Astrocyte (in vitro differentiated cells and primary cell): ENCODE data around the gene MXD3. TPM values are rescaled to one million over a fixed set of nuclear protein-coding genes. Genes with fewer than 3 reads are reported as not detected.

Source experiments
- DNase-seq: peaks from one replicate; pipeline ENCODE4 v3.0.0-alpha.2; 2010; ENCODE audit warnings: low read depth
- FAIRE-seq: peaks from 2 replicates; lab custom pipeline; 2011; peaks lifted over from hg19 to GRCh38; lab: Jason Lieb, UNC
- H2AFZ ChIP-seq: 2 replicates; pipeline ENCODE4 v1.6.0; 2012; ENCODE audit warnings: low read depth, low read length, inconsistent platforms
- H3K27ac ChIP-seq: 2 replicates; pipeline ENCODE4 v1.5.1; 2011; ENCODE audit warnings: low read depth, low read length, inconsistent platforms
- H3K27me3 ChIP-seq: 2 replicates; pipeline ENCODE4 v1.6.0; 2011; ENCODE audit warnings: low read length, inconsistent platforms; ENCODE audit not compliant: insufficient read depth
- H3K36me3 ChIP-seq: 2 replicates; pipeline ENCODE4 v1.5.1; 2011; ENCODE audit warnings: low read length, inconsistent platforms; ENCODE audit not compliant: insufficient read depth
- H3K4me1 ChIP-seq: 2 replicates; pipeline ENCODE4 v1.5.1; 2011; ENCODE audit warnings: low read length, inconsistent platforms; ENCODE audit not compliant: insufficient read depth
- H3K4me2 ChIP-seq: 2 replicates; pipeline ENCODE4 v1.6.0; 2012; ENCODE audit warnings: low read length, inconsistent platforms
- H3K4me3 ChIP-seq: 2 replicates; pipeline ENCODE4 v1.5.1; 2011; ENCODE audit warnings: low read depth, mild to moderate bottlenecking, low read length, inconsistent platforms; ENCODE audit not compliant: insufficient read depth
- H3K79me2 ChIP-seq: 2 replicates; pipeline ENCODE4 v1.6.0; 2012; ENCODE audit warnings: mild to moderate bottlenecking, low read length, inconsistent platforms; ENCODE audit not compliant: insufficient read depth
- H3K9ac ChIP-seq: 2 replicates; pipeline ENCODE4 v1.6.0; 2012; ENCODE audit warnings: mild to moderate bottlenecking, low read length, inconsistent platforms
- H3K9me3 ChIP-seq: 2 replicates; pipeline ENCODE4 v1.5.1; 2012; ENCODE audit warnings: low read depth, mild to moderate bottlenecking, low read length, inconsistent platforms; ENCODE audit not compliant: insufficient read depth
- H4K20me1 ChIP-seq: 2 replicates; pipeline ENCODE4 v1.6.0; 2012; ENCODE audit warnings: low read length, inconsistent platforms; ENCODE audit not compliant: insufficient read depth
- H3K27ac Mint-ChIP-seq: one replicate; pipeline ENCODE4 v1.8.0; 2021; ENCODE audit warnings: mild to moderate bottlenecking, mixed read lengths; ENCODE audit not compliant: unreplicated experiment
- H3K27me3 Mint-ChIP-seq: one replicate; pipeline ENCODE4 v1.8.0; 2021; ENCODE audit warnings: low read depth, mixed read lengths; ENCODE audit not compliant: unreplicated experiment
- H3K36me3 Mint-ChIP-seq: one replicate; pipeline ENCODE4 v1.8.0; 2021; ENCODE audit warnings: low read depth, mixed read lengths; ENCODE audit not compliant: unreplicated experiment
- H3K4me1 Mint-ChIP-seq: one replicate; pipeline ENCODE4 v1.8.0; 2021; ENCODE audit warnings: low read depth, mixed read lengths; ENCODE audit not compliant: unreplicated experiment
- H3K4me3 Mint-ChIP-seq: one replicate; pipeline ENCODE4 v1.8.0; 2021; ENCODE audit warnings: mild to moderate bottlenecking, moderate library complexity, mixed read lengths; ENCODE audit not compliant: unreplicated experiment
- H3K9me3 Mint-ChIP-seq: one replicate; pipeline ENCODE4 v1.8.0; 2021; ENCODE audit warnings: mild to moderate bottlenecking, mixed read lengths; ENCODE audit not compliant: unreplicated experiment
- CTCF ChIP-seq: IDR thresholded peaks from 2 replicates; pipeline ENCODE4 v1.5.1; 2011; ENCODE audit warnings: low read depth, mild to moderate bottlenecking, inconsistent platforms, low read length, moderate library complexity; ENCODE audit not compliant: insufficient read depth
- EZH2 ChIP-seq: IDR thresholded peaks from 2 replicates; pipeline ENCODE4 v1.6.1; 2012; ENCODE audit warnings: mild to moderate bottlenecking, low read length, inconsistent platforms; ENCODE audit not compliant: insufficient read depth
- total RNA-seq: library from RNA; stranded (reverse); gene quantifications from 2 replicates; pipeline ENCODE4 v1.2.1, GENCODE V29; 2021

The MXD3 gene
- total RNA-seq, 1 donor from 2014 or later: 2.8 TPM

DNA sequence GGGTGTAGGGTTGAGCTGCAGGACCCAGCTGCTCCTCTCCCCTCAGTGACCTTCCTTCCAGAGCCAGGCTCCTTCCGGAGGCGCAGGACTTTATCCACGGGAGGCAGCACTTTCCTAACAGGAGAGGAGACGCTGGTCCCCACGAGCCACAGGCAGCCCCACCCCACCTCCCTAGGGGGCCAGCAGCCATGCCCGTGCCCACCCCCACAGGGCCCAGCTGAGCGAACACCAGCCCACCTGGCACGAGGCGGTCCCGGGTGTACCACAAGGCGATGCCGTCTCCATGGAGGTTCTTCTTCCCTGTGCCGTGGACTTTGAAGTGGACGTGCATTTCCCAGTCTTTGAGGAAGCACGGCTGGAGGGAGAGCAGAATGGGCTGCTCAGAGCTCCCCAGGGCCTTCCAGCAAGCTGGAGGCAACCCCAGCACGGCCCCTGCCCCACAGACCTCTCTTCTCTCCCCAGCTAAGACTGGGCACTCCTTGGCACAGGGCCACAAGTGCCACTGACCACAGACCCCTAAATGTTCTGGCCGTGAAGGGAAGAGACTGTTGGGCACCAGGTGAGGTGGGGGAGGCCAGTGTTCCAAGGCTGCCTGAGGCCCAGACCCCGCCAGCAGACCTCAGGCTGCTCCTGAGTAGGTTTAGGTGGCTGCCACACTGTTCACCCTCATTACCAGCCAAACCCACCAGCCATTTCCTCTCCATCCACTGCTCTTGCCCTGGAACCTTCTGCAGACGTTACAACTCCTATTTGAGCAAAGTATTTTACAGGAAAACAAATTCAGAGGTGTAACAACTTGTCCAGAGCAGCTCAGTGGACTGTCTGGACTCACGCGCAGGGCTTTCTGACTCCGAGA is 26.8 kb upstream of the MXD3 start:
- TF ChIP-seq CTCF (no peak), EZH2 (no peak)
- no peak overlapping the region for H2AFZ ChIP-seq
- DNase-seq (no peak), FAIRE-seq (no peak)
- no peaks in the 10 kb centered on the region for H3K27me3 ChIP-seq
- H3K4me3 ChIP-seq: no peak overlapping the region
- no peaks in the 10 kb centered on the region for H3K9me3 ChIP-seq
- no peak overlapping the region for H3K4me3 Mint-ChIP-seq
- H3K4me1 ChIP-seq: no peaks in the 10 kb centered on the region
- H3K9ac ChIP-seq: no peak overlapping the region
- H3K27ac Mint-ChIP-seq: no peak overlapping the region
- H3K36me3 Mint-ChIP-seq: peaks cover 19% of the 10 kb centered on the region
- peaks cover 14% of the 10 kb centered on the region for H3K36me3 ChIP-seq
- H3K27ac ChIP-seq: no peak overlapping the region
- H3K4me1 Mint-ChIP-seq: no peaks in the 10 kb centered on the region
- no peaks in the 10 kb centered on the region for H3K27me3 Mint-ChIP-seq
- no peaks in the 10 kb centered on the region for H3K9me3 Mint-ChIP-seq
- H3K4me2 ChIP-seq: no peak overlapping the region
- H4K20me1 ChIP-seq: peaks cover 50% of the 10 kb centered on the region
- peaks cover 43% of the 10 kb centered on the region for H3K79me2 ChIP-seq

DNA sequence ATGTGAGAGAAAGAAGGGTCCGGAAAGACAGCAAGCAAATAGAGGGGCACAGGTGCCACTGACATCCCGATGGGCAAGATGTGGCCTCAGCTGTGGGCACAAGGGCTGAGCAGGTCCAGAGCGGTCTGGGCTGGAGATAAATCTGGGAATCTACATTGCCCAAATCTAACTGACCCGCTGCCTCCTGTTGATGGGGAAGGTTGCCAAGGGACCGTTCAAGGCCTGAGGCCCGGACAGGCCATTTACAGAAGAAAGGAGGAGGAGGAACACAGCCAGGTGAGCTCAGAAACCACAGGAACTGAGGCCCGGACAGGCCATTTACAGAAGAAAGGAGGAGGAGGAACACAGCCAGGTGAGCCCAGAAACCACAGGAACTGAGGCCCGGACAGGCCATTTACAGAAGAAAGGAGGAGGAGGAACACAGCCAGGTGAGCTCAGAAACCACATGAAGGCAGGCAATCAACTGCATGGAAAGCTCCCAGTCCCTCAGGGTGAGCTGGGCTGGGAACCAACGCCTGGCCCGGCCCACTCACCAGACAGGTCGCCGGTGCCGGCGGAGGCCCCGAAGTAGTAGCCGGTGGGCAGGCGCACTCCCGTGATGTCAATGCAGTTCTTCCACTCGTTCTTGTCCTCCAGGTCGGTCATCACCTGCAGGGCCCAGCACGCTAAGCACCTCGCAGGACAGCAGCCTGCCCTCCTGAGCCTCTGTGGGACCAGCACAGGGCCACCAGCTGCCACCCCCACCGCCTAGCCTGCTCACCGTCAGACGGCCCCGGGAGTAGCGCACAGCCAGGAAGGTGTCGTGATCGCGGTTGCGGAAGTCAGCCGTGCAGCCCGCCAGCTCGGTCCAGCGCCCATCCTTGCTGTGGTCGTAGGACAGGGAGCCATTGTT is 25.2 kb upstream of the MXD3 start:
- no peak overlapping the region for H3K4me2 ChIP-seq
- no peak overlapping the region for H3K27ac Mint-ChIP-seq
- H3K9ac ChIP-seq: no peak overlapping the region
- H3K4me1 ChIP-seq: no peaks in the 10 kb centered on the region
- no peak overlapping the region for H2AFZ ChIP-seq
- peaks cover 14% of the 10 kb centered on the region for H3K36me3 ChIP-seq
- H4K20me1 ChIP-seq: peaks cover 59% of the 10 kb centered on the region
- no peak overlapping the region for H3K4me3 Mint-ChIP-seq
- H3K9me3 ChIP-seq: no peaks in the 10 kb centered on the region
- H3K79me2 ChIP-seq: peaks cover 35% of the 10 kb centered on the region
- H3K27me3 Mint-ChIP-seq: no peaks in the 10 kb centered on the region
- peaks cover 21% of the 10 kb centered on the region for H3K36me3 Mint-ChIP-seq
- no peaks in the 10 kb centered on the region for H3K4me1 Mint-ChIP-seq
- H3K27ac ChIP-seq: no peak overlapping the region
- H3K9me3 Mint-ChIP-seq: no peaks in the 10 kb centered on the region
- no peaks in the 10 kb centered on the region for H3K27me3 ChIP-seq
- DNase-seq (no peak), FAIRE-seq (no peak)
- TF ChIP-seq CTCF (no peak), EZH2 (no peak)
- H3K4me3 ChIP-seq: no peak overlapping the region
